Activated naive CD8-positive, alpha-beta T cell treated with anti-CD3 and anti-CD28 coated beads, Interleukin-2, amount 50 U/mL, for 24 hours (primary cell): ENCODE measurements around the gene SGCD.

Experiments
- ATAC-seq: fragments of 150-1000 bp; cut with Tn5 transposase; one replicate; pipeline ENCODE4 v1.10.0; 2021
- DNase-seq: peaks from one replicate; pipeline ENCODE4 v3.0.0; 2021
- H3K27ac Mint-ChIP-seq: one replicate; pipeline ENCODE4 v1.8.0; 2021; ENCODE audit warnings: mild to moderate bottlenecking, mixed read lengths
- H3K27me3 Mint-ChIP-seq: one replicate; pipeline ENCODE4 v1.8.0; 2021; ENCODE audit warnings: mixed read lengths
- H3K36me3 Mint-ChIP-seq: one replicate; pipeline ENCODE4 v1.8.0; 2021; ENCODE audit warnings: low read depth, mixed read lengths
- H3K4me1 Mint-ChIP-seq: one replicate; pipeline ENCODE4 v1.8.0; 2021; ENCODE audit warnings: mixed read lengths
- H3K4me3 Mint-ChIP-seq: one replicate; pipeline ENCODE4 v1.8.0; 2021; ENCODE audit warnings: mild to moderate bottlenecking, moderate library complexity, mixed read lengths
- H3K9me3 Mint-ChIP-seq: one replicate; pipeline ENCODE4 v1.8.0; 2021; ENCODE audit warnings: mixed read lengths

SGCD gene

GRCh38 chr5:156380848-156381247, 53.9 kb downstream of the SGCD start:
- no peak overlapping the region for H3K4me3 Mint-ChIP-seq
- H3K27ac Mint-ChIP-seq: no peak overlapping the region
- ATAC-seq (no peak), DNase-seq (no peak)
- H3K36me3 Mint-ChIP-seq: no peaks in the 10 kb centered on the region
- H3K4me1 Mint-ChIP-seq: no peaks in the 10 kb centered on the region
- no peaks in the 10 kb centered on the region for H3K9me3 Mint-ChIP-seq
- H3K27me3 Mint-ChIP-seq: peaks cover 7% of the 10 kb centered on the region

GRCh38 chr5:156383510-156384265, 56.7 kb downstream of the SGCD start:
- Mint-ChIP-seq H3K9me3 (no peaks in the 10 kb centered on the region), H3K4me3 (no peak overlapping the region), H3K27ac (no peak overlapping the region), H3K36me3 (no peaks in the 10 kb centered on the region), H3K4me1 (no peaks in the 10 kb centered on the region), H3K27me3 (peaks cover 4% of the 10 kb centered on the region)
- ATAC-seq (no peak), DNase-seq (no peak)

GRCh38 chr5:156385416-156385815, 58.5 kb downstream of the SGCD start:
- peaks cover 3% of the 10 kb centered on the region for H3K27me3 Mint-ChIP-seq
- DNase-seq (no peak), ATAC-seq (no peak)
- H3K9me3 Mint-ChIP-seq: no peaks in the 10 kb centered on the region
- no peaks in the 10 kb centered on the region for H3K36me3 Mint-ChIP-seq
- no peak overlapping the region for H3K4me3 Mint-ChIP-seq
- no peak overlapping the region for H3K27ac Mint-ChIP-seq
- H3K4me1 Mint-ChIP-seq: no peaks in the 10 kb centered on the region

GRCh38 chr5:156386976-156387375, 60.0 kb downstream of the SGCD start:
- H3K4me1 Mint-ChIP-seq: no peaks in the 10 kb centered on the region
- no peaks in the 10 kb centered on the region for H3K9me3 Mint-ChIP-seq
- H3K36me3 Mint-ChIP-seq: no peaks in the 10 kb centered on the region
- peaks cover 3% of the 10 kb centered on the region for H3K27me3 Mint-ChIP-seq
- DNase-seq (no peak), ATAC-seq (no peak)
- no peak overlapping the region for H3K27ac Mint-ChIP-seq
- H3K4me3 Mint-ChIP-seq: no peak overlapping the region

- ATAC-seq (no peak), DNase-seq (no peak)
- Mint-ChIP-seq H3K36me3 (no peaks in the 10 kb centered on the region), H3K27me3 (peaks cover 3% of the 10 kb centered on the region), H3K9me3 (no peaks in the 10 kb centered on the region), H3K4me1 (no peaks in the 10 kb centered on the region), H3K4me3 (no peak overlapping the region), H3K27ac (no peak overlapping the region)
Measured at GRCh38 chr5:156387391-156387790, 60.4 kb downstream of the SGCD start.

- H3K27me3 Mint-ChIP-seq: peaks cover 3% of the 10 kb centered on the region
- no peak for DNase-seq
- H3K9me3 Mint-ChIP-seq: no peaks in the 10 kb centered on the region
- H3K27ac Mint-ChIP-seq: no peak overlapping the region
- H3K4me1 Mint-ChIP-seq: no peaks in the 10 kb centered on the region
- no peaks in the 10 kb centered on the region for H3K36me3 Mint-ChIP-seq
- no peak overlapping the region for H3K4me3 Mint-ChIP-seq
- no peak for ATAC-seq
Measured at GRCh38 chr5:156388233-156388632, 61.3 kb downstream of the SGCD start.

GRCh38 chr5:156391139-156391538, 64.2 kb downstream of the SGCD start:
- ATAC-seq: no peak

GRCh38 chr5:156393980-156394379, 67.0 kb downstream of the SGCD start:
- H3K27ac Mint-ChIP-seq: no peak overlapping the region
- ATAC-seq (no peak), DNase-seq (no peak)
- H3K36me3 Mint-ChIP-seq: no peaks in the 10 kb centered on the region
- no peaks in the 10 kb centered on the region for H3K4me1 Mint-ChIP-seq
- no peaks in the 10 kb centered on the region for H3K9me3 Mint-ChIP-seq
- peaks cover 6% of the 10 kb centered on the region for H3K27me3 Mint-ChIP-seq
- H3K4me3 Mint-ChIP-seq: no peak overlapping the region

More at GRCh38 chr5:156391139-156391538, 64.2 kb downstream of the SGCD start:
- no peak for DNase-seq
- no peak overlapping the region for H3K27ac Mint-ChIP-seq
- H3K9me3 Mint-ChIP-seq: no peaks in the 10 kb centered on the region
- H3K27me3 Mint-ChIP-seq: peaks cover 6% of the 10 kb centered on the region
- H3K36me3 Mint-ChIP-seq: no peaks in the 10 kb centered on the region
- no peak overlapping the region for H3K4me3 Mint-ChIP-seq
- H3K4me1 Mint-ChIP-seq: no peaks in the 10 kb centered on the region

DNA sequence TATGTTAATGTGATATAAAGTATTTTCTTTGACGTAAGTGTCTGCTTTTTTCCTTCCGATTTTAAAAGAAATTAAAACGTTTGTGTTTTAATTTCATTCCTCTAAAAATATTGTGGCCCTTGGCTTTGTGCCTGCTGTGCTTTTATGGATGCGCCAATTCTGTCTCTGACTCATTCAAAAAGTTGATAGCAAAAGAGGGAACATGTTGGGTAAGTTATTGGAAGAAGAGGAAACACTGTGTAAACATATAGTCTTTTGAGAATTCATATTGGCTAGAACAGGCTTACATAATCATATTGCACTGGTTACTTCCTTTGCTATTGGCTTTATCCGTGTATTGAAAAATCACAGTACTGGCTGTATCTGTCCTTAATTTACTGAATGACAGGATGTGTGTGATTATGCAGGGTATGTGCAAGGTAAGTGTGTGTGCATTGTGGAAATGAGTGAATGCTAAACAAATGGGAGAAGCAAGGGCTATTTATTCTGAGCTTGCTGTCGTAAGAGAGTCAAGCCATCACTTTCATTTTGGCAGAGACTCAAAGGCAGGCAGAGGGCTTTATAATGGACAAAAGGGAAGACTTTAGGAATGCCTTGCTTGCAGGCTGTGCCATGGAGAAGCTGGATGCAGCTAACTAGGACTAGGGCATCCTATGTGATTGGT, 67.8 kb downstream of the SGCD start:
- H3K36me3 Mint-ChIP-seq: no peaks in the 10 kb centered on the region
- no peaks in the 10 kb centered on the region for H3K4me1 Mint-ChIP-seq
- H3K27ac Mint-ChIP-seq: no peak overlapping the region
- ATAC-seq: no peak
- H3K9me3 Mint-ChIP-seq: no peaks in the 10 kb centered on the region
- no peak for DNase-seq
- H3K4me3 Mint-ChIP-seq: no peak overlapping the region
- peaks cover 6% of the 10 kb centered on the region for H3K27me3 Mint-ChIP-seq

- H3K27me3 Mint-ChIP-seq: peaks cover 3% of the 10 kb centered on the region
- H3K4me3 Mint-ChIP-seq: no peak overlapping the region
- H3K4me1 Mint-ChIP-seq: no peaks in the 10 kb centered on the region
- no peak for DNase-seq
- H3K27ac Mint-ChIP-seq: no peak overlapping the region
- H3K9me3 Mint-ChIP-seq: no peaks in the 10 kb centered on the region
- ATAC-seq: no peak
- H3K36me3 Mint-ChIP-seq: no peaks in the 10 kb centered on the region
Measured at GRCh38 chr5:156395306-156395675, 68.3 kb downstream of the SGCD start.

GRCh38 chr5:156396063-156396829, 69.3 kb downstream of the SGCD start:
- Mint-ChIP-seq H3K9me3 (no peaks in the 10 kb centered on the region), H3K27me3 (peaks cover 2% of the 10 kb centered on the region), H3K27ac (no peak overlapping the region), H3K36me3 (no peaks in the 10 kb centered on the region), H3K4me3 (no peak overlapping the region), H3K4me1 (no peaks in the 10 kb centered on the region)
- DNase-seq (no peak), ATAC-seq (no peak)

DNA sequence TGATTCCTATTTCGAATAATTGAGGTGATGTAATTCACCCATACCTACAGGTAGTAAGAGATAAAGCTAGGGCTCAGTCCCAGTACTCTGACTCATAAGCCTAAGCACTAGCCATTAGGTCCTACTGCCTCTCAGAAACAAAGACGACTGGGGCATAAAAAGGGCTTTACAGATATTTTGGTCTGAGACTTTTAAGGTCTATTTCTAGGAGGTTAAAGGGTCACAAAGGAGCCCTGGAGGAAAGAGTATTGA, 69.8 kb downstream of the SGCD start:
- peaks cover 2% of the 10 kb centered on the region for H3K4me1 Mint-ChIP-seq
- no peak for ATAC-seq
- DNase-seq: no peak
- H3K27me3 Mint-ChIP-seq: peaks cover 3% of the 10 kb centered on the region
- H3K36me3 Mint-ChIP-seq: no peaks in the 10 kb centered on the region
- H3K4me3 Mint-ChIP-seq: no peak overlapping the region
- no peak overlapping the region for H3K27ac Mint-ChIP-seq
- no peaks in the 10 kb centered on the region for H3K9me3 Mint-ChIP-seq

- Mint-ChIP-seq H3K9me3 (no peaks in the 10 kb centered on the region), H3K27ac (no peak overlapping the region), H3K4me1 (peaks cover 12% of the 10 kb centered on the region), H3K27me3 (peaks cover 4% of the 10 kb centered on the region), H3K36me3 (no peaks in the 10 kb centered on the region), H3K4me3 (no peak overlapping the region)
- ATAC-seq: no peak
- no peak for DNase-seq
Measured at GRCh38 chr5:156399323-156399722, 72.4 kb downstream of the SGCD start.

GRCh38 chr5:156400231-156400986, 73.4 kb downstream of the SGCD start:
- peaks cover 12% of the 10 kb centered on the region for H3K4me1 Mint-ChIP-seq
- no peaks in the 10 kb centered on the region for H3K9me3 Mint-ChIP-seq
- no peak for ATAC-seq
- no peak overlapping the region for H3K27ac Mint-ChIP-seq
- no peak for DNase-seq
- H3K4me3 Mint-ChIP-seq: no peak overlapping the region
- H3K36me3 Mint-ChIP-seq: no peaks in the 10 kb centered on the region
- peaks cover 4% of the 10 kb centered on the region for H3K27me3 Mint-ChIP-seq
